HG02885 (cell line): Measurements from ENCODE around the gene MAPKBP1.

Experiments
- ATAC-seq: cut with Tn5 transposase; IDR thresholded peaks from one replicate; pipeline ENCODE4 v1.9.1; 2021; ENCODE audit warnings: mild to moderate bottlenecking; ENCODE audit not compliant: unreplicated experiment, poor library complexity

Gene MAPKBP1

GRCh38 chr15:41804916-41805666 is 30.8 kb downstream of the MAPKBP1 start:
- no peak for ATAC-seq

GRCh38 chr15:41805711-41806110 is 31.4 kb downstream of the MAPKBP1 start:
- no peak for ATAC-seq

- ATAC-seq, result no peak
These were observed 32.3 kb downstream of the MAPKBP1 start for GRCh38 chr15:41806291-41807181.

- no peak for ATAC-seq
These were observed 34.8 kb downstream of the MAPKBP1 start for GRCh38 chr15:41809121-41809520.

GRCh38 chr15:41809526-41810220 is 35.4 kb downstream of the MAPKBP1 start:
- ATAC-seq, result no peak

GRCh38 chr15:41810651-41811431 is 36.6 kb downstream of the MAPKBP1 start:
- no peak for ATAC-seq

GRCh38 chr15:41811432-41812195 is 37.3 kb downstream of the MAPKBP1 start:
- ATAC-seq, result no peak

GRCh38 chr15:41812820-41813375 is 38.6 kb downstream of the MAPKBP1 start:
- no peak for ATAC-seq

GRCh38 chr15:41813426-41813825 is 39.1 kb downstream of the MAPKBP1 start:
- no peak for ATAC-seq

GRCh38 chr15:41814534-41814933 is 40.2 kb downstream of the MAPKBP1 start:
- ATAC-seq, result no peak

GRCh38 chr15:41816788-41817187 is 42.5 kb downstream of the MAPKBP1 start:
- no peak for ATAC-seq

GRCh38 chr15:41817327-41817726 is 43.0 kb downstream of the MAPKBP1 start:
- ATAC-seq, result no peak

- ATAC-seq, result no peak
These were observed 43.5 kb downstream of the MAPKBP1 start for GRCh38 chr15:41817781-41818180.

- ATAC-seq, result no peak
These were observed 45.3 kb downstream of the MAPKBP1 start for GRCh38 chr15:41819455-41820050.

GRCh38 chr15:41820791-41821423 is 46.6 kb downstream of the MAPKBP1 start:
- no peak for ATAC-seq

GRCh38 chr15:41821831-41822230 is 47.5 kb downstream of the MAPKBP1 start:
- ATAC-seq, result no peak

- no peak for ATAC-seq
These were observed 48.2 kb downstream of the MAPKBP1 start for GRCh38 chr15:41822471-41822870.

- ATAC-seq, result no peak
These were observed 48.7 kb downstream of the MAPKBP1 start for GRCh38 chr15:41822957-41823356.
